Measurements from ENCODE around the gene MAD1L1.

MAD1L1 gene

DNA sequence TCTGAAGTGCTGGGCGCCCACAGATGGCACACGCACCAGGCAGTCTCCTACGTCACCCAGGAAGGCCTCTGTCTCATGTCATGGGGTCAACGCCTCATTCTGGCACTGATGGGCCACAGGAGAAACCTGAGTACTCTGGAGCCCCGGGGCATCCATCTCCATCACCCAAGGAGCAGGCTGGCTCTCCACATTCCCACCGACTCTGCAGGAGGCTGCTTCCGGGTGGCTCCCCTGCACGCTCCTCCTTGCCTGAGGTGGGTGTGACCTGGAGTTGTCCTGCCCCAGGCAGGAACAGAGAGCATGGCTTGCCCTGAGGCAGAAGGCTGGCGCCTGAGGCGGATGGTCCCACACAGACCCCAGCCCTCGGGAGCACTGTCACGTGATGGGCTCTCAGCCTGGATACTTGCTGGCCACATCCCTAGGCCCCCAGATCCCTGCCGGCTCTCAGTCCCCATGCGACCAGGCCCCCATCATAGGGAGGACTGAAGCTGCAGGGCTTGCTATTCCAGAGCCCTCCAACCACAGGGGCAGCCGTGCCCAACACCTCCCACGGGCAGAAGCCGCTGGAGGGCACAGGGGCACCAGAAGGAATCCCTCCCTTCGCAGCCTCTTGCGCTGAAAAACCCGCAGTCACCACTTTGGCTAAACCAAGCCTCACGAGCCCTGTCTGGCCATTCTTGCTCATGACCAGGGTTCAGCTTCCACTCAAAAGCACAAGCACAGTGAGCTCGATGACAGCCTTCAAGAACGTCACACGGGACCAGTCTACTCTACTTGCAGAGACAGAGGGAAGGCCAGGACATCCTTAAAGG, 80.7 kb downstream of the MAD1L1 start:
- no peak for FAIRE-seq

DNA sequence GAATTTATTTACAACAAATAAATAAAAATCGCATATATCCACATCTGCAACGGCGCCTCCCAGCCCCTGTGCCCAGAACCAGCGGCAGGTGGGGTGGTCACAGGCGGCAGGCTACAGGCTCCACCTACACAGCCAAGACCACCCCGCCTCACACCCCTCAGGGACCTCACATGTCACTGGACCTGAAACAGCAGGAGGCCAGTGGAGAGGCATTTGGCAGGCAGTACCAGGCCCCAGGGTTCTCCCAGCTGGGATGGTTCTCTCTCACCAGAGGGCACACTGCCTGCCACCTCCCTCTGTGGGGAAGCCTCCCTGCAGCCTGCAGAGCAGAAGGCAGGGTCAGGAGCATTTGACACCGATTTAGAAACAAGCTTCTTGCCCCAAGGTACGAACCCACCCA, 81.5 kb downstream of the MAD1L1 start:
- no peak for FAIRE-seq

DNA sequence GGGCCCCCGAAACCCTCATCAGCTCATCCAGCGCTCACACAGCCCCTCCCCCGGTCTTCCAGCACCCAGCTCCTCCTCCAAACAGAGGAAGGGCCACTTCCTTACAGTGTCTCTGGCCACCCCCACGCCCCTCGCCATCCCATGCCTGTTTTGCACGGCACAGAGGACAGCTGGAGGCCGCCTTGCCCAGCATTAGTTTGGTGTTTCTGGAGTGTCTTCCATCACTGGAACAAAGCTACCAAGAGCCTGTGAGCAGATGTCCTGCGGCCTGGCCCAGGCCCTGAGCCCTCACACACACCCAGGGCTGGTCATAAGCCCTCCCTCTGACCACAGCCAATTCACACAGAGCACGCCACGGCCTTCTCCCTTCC, 82.3 kb downstream of the MAD1L1 start:
- FAIRE-seq: no peak

DNA sequence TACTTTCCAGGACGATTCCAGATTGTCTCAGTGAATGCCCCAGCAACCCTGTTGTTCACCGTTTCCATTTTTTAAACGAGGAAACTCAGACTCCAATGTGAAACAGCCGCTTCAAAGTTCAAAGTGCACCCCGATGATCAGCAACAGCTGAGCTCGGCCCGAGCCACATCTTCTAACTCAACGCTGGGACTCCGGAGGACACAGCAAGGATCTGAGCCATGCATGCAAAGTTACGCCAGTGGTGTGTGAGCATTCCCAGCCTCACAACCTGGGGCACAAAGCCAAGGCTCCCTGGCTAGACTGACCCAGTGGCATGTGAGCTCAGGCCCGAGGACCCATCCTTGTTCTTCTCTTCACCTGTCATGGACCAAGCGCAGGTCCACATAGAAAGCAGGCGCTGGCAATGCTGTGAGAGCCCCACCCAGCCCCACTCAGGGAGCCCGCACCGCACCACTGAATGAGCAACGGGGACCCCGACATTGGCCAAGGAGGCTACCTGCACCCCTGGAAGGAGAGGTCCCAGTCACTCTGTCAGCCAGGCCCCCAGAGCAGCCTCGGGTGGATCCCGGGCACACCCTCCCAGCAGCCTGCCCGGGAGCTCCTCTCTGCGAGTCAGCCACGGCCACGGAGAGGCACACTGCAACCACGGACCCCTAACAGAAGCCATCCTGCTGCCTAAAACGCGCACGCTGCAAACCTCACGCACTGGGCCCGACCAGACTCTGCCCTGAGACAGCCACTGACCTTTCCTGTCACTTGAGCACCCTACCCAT, 82.9 kb downstream of the MAD1L1 start:
- FAIRE-seq: no peak

DNA sequence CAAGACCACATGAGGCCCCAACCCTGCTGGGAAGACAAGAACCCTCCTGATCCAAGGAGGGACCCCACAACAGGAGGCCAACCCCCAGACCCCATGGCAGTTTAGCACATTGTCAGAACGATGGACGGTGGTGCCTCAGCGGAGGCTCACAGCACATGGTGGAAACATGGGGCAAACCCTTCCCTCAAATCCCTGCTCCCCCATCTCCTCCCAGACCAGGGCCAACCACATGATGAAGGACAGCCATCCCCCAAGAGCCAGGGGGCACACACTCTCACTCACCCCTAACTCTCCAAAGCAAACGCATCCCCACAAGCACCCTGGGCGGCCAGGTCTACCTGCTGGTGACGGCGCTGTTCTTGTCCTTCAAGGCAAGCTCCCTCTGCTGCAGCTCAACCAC, 83.9 kb downstream of the MAD1L1 start:
- no peak for FAIRE-seq

DNA sequence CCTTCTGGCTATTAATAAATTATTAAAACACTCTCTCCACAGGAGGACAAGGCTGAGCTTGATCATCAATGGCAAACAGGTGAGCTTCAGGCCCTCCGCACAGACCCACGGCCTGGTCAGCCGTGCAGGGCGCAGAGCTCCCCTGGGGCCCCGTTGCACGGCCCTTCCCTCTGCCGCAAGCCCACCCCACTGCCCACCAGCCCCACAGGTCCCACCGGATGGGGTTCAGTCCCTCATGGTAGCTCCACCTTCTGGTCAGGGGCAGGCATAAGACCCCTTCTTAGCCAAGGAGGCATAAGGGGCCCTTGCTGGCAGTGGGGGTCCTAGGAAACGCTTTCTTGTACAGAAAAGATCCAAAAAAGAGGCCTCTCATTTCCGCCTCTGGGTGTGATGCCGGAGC, 84.6 kb downstream of the MAD1L1 start:
- no peak for FAIRE-seq

DNA sequence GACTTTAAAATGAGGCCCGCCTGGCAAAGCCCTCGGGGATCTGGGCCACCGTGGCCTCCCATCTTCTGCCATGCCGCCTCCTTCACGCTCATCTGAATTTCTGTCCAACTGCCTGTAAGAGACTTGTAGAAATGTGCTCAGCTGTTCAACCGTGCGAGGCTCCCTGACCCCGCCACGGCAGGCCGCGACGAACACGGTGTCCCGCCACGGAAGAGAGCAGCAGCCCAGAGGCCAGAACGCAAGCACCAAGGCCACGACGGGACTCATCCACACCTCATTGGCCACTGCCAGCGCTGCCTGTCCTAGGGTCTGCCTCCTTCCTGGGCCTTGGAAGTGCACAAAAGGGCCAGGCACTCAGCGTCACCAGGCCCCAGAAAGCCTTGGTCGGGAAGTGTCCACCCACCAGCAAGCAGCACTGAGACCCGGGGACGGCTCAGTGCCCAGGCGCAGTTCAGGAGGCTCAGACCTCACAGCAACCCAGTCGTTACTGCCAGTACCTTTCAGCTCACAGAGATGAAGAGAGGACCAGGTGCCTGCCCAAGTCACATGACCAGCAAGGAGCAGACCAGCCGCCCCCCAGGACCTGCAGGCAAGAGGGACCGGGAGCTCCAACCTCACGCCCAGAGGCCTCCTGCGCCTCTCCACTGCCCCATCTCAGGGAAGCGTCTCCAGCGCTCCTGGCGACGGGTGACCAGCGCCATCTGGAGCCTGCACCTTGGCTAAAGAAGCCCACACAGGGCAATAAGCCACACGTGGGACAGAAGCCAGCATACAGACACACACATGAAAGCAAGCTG, 85.9 kb downstream of the MAD1L1 start:
- no peak for FAIRE-seq

DNA sequence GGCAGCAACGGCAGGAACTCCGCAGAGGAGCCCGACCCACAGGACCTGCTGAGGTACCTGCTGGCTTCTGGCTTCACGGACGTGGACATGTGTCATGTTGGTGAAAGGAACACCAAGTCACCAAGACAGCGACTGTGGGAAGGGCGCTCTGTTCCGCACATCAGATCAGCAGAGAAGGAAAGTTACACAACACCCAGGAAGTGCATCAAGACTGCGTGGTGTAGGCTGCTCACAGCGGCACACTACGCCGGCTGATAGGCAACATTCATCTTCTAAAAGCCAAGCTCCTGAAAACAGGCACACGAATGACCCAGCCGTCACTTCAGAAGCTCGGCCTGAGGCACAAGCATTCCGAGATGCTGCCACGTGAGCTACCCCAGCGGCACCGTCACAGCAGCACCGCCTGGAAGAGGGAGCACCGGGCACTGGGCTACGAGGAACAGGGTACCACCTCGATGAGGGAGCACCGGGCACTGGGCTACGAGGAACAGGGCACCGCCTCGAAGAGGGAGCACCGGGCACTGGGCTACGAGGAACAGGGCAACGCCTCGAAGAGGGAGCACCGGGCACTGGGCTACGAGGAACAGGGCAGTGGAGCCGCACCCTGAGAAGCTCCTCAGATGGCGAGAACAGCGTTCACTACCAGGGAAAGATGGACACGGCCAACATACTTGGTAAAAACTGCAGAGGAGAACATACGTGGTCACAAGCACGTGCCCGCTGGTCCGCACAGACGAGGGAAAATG, 86.7 kb downstream of the MAD1L1 start:
- no peak for FAIRE-seq

DNA sequence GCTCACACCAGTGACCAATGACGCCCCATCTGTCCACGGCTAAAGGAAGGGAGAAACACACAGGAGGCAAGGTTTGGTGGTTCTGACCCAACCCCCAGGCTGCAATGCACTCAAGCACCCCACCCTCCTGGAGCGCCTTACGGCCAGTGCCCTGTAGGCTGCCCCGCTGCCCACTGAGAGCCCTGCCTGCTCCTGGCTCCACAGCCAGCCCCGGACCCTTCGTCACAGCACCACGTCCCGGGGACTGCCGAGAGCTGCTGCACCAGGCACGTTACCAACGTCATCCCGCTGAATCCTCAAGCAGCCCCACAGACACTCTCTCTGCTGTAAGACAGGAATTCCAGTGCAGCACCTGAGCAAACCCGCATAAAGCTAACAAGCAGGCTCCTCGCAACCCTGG, 87.8 kb downstream of the MAD1L1 start:
- FAIRE-seq: no peak

DNA sequence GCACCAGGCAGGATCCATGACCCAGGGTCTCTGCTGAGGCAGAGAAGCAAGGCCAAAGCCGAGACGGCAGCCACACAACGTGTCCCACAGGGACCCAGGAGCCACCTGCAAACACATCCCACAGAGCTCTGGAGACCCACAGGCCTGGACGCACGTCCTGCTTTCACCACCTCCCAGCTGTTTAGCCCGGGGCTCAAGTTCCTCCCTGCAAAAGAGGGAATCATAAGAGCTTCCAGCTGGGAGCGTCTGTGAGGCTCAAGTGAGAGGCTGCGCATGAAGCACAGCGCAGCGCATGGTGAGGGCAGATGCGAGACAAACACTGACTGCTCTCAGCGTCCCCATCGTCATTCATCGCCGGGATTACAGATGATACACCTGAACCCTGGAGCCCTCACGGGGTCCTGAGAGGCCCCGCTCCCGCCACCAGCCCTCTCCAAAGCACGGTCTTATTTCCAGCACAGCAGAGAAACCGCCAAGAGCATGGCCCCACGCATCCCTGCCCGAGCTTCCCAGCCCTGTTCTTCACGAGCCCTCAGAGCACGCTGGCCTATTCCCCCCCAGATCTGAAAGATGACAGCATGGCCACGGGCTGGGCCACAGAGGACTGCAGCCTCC, 88.7 kb downstream of the MAD1L1 start:
- no peak for FAIRE-seq

DNA sequence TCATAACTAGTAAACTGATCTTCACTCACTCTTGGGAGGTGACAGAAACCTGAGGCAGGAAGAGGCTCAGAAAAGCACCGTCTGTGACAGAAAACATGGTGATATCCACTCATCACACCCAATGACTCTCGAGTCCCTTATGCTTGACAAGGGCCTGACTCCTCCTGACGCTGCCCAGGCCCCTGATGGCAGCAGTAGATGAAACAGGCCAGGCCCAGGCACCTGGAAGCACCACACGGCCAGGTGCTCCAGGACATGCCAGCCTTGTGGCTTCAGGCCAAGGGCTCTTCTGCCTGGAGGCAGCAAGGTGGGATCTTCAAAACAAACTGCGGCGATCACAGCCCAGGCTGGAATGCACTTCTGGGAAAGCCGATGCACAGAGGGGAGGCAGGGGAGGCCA, 89.3 kb downstream of the MAD1L1 start:
- no peak for FAIRE-seq

DNA sequence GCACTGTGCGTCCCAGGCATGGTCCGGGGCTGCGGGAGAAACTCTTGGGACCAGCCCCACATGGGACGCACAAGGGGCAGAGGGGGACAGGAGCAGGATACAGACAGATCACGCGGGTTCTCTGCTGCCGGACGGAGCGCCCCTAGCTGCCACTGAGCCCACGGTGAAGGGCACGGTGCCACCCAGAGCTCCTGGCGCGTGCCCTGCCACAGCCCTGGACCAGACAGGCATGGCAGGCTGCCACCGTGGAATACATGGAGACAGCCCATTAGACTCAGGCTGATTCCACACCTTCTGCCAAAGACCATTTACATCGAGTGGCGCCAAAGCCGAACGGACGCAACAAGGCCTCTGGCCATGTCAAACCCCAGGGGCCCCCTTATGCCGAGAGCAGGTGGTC, 90.4 kb downstream of the MAD1L1 start:
- no peak for FAIRE-seq

DNA sequence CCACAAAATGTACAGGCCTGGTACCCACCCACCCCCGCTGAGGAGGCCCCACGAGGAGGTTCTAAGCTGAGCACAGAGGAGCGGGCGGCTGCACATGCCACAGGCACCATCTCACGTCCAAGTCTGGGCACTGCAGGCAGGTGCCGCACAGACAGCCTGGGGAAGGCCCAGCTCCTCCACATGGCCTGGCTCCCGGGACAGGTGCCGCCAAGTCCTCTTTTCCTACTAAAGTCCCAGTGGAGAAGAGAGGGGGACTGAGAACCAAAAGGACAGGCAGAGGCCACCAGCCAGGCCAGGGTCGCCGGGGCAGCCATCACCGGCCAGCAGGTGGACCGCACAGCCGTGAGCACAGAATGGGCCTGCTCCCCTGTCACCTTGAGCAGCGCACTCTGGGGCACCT, 91.1 kb downstream of the MAD1L1 start:
- no peak for FAIRE-seq

DNA sequence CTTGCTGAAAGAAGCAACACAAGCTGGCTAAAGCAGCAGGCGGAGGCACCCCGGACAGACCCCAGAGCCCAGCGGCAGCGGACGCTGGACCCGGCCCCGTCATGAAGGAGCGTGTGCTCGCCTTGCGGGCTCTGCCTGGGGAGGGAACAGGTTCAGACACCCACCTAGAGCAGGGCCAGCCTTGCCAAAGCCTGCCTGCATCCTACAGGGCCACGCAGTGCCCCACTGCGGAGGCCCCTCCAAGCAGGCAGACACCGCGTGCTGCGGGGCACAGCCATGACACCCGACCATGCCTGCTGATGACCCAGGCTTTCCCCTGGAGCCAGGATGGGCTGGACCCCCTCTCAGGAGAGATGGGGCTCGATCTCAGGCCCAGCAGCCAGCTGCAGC, 91.7 kb downstream of the MAD1L1 start:
- FAIRE-seq: no peak

DNA sequence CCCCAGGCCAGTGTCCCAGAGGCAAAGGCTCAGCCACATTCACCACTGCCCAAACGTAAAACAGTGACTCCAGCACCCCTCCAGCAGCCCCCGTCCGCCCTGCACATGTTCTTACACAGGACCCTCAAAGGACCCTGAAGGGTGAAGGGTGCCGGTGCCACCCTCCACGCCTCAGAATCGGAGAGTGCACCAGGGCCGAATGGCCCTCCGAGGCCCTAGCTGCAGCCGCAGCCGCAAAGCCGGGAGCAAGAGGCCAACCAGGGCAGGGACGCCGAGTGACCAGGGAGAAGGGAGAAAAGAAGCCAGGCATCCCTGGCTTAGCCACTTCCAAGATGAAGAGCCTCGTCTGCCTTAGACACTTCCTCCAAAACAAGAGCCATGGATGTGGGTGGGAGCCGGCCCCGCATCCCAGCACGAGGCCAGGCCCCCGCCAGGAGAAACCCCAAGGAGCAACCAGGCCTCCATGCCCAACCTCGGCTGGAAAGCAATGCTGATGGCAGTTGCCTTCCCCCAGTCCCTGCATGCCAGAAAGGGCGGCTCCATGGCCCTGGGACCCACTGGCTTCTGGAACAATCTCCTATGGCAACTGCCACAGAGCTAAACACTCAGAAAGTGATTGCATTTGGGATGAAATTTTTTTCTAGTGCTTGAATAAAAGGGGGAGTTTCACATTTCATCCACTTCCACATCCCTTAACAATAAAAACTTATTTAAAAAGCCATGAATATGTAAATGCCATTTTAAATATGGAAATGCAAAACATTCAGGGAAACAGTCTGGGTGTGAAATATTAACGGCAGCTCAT, 92.3 kb downstream of the MAD1L1 start:
- no peak for FAIRE-seq

DNA sequence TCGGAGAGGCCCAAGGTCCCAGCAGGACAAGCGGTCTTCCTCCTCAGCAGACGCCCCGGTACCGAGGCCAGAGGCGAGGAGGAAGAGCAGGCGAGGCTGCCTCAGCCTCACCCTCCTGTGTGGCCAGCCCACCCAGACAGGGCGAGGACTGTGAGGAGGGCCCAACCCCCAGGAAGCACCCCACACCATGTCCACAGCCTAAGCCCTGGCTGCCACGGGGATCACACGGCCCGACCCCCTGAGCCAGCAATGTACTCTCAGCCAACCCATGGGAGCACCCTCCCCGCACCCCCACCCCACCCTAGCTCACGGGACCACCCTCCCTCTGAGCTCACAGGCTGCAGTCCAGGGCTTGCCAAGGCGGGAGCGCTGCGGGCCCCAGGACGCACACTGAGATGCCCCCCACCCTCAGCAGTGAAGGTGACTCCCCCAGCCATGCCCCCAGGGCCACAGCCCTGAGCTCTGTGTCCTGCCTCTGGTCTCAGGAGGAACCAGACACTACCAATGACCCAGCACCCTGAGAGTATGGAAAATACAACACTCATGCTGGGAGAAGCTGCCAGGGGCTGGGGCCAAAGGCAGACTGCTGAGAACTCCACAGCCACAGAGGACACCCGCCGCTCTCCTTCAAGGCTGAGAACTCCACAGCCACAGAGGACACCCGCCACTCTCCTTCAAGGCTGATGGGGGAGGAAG, 93.6 kb downstream of the MAD1L1 start:
- no peak for FAIRE-seq

DNA sequence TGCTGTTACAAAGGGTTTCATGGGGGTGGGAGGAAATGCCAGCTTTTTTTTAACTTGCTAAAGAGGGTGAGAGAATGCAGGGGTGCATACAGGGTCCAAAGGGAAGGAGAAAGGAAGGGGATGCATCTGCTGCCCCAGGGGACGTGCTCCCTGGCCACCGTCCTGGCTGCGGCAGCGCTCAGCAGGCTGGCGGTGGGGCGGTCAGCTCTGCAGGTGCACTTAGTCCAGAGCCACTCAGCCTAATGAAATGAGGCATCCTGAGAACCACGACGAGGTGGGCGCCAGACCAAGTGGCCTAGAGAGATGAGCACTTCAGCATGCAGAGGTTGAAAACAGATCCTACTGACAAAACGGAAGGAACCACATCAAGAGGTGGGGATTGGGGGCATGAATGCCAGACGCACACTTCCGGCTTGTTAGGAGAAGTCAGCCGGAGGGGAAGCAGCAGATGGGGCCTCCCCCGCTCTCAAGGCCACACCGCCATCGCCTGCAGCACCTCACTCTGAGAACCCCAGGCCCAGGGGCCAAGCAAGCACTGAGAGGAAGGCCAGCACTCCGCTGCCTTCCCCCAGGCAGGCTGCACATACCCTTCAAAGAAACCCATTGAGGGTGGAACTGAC, 94.5 kb downstream of the MAD1L1 start:
- FAIRE-seq: no peak

DNA sequence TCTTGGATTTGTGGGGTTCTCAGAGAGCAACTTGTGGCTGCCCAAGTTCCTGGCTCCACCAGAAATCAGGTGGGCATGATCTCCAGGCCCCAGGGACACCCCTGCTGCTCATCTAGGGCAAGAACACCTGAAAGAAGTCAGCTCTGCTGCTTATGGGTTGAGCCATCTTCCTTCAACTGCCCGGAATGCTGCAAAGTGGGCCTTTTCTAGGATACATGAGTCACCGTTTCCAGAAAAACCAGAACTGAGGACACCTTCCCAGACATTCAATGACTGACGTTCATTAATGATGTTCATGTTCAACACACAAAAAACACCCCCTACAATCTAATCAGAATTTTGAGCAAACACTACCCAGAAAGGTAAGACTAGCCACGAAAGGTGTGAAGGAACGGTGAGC, 98.0 kb downstream of the MAD1L1 start:
- FAIRE-seq: no peak

DNA sequence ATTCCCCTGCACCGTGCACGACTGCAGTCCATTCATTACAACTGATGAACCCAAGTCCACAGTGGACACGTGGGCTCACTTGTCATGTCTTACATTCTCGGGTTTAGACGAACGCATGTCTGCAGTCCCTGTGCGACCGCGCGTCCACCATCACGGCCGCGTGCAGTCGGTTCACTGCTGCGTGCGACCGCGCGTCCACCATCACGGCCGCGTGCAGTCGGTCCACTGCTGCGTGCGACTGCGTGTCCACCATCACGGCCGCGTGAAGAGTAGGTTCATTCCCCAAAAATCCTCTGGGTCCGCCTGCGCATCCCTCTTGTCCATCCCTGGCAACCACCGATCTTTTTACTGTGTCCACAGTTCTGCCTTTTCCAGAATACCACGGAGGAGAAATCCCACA, 100.5 kb downstream of the MAD1L1 start:
- no peak for FAIRE-seq

DNA sequence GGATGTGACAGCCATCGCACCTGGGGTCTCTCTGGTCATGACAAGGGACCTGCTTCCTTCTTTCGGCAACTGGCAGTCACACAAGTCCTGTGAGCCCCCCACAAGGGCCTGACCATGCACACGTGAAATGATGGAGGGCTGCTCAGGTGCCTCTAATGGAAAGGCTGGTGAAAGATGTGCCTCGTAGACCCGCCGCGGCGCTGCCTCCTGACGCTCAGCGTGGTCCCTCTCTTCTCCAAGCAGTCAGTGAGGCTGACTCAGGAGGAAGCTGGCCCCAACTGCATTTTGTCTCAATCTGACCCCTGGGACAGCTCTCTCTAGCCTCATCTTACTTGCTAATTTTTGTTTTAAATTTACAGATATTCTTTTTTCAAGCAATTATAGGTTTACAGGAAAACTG, 100.9 kb downstream of the MAD1L1 start:
- FAIRE-seq: no peak

DNA sequence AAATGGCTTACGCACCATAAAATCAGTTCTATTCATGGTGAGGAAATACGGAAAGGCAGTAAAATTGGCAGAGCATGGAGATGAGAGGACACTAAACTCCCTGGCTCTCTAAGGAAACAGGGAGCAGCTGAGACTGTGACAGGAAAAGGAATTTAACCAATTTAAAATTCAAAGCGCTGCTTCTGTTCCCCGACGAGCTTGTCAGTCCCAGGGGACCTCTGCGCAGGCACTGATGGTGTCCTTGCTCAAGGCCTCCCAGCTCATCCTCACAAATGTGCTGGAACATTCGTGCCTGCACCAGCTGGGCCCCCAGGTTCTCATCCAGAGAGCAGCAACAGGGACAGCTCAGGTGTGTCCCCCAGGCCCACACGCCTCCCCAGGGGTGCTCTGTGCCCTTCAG, 101.4 kb downstream of the MAD1L1 start:
- no peak for FAIRE-seq

Data from TTC549 (cell line).